HepG2 (cell line): Measurements from ENCODE around the gene METTL4. TPM values are rescaled to one million over a fixed set of nuclear protein-coding genes. Genes with fewer than 3 reads are reported as not detected.

Source experiments
- ELF1 ChIP-seq: sonication (generic); formaldehyde crosslinking; IDR thresholded peaks from 2 replicates; pipeline ENCODE4 v1.4.0; 2020; ENCODE audit warnings: missing genetic modification reagents
- KDM5A ChIP-seq: fragments of 200-600 bp; sonication (generic); IDR thresholded peaks from 2 replicates; pipeline ENCODE4 v1.7.0; 2018; ENCODE audit warnings: antibody characterized with exemption, mild to moderate bottlenecking, low read length, borderline replicate concordance
- MTA1 ChIP-seq: sonication (generic); formaldehyde crosslinking; IDR thresholded peaks from 2 replicates; pipeline ENCODE4 v1.4.0; 2020; ENCODE audit warnings: missing genetic modification reagents, mild to moderate bottlenecking, borderline replicate concordance
- MTERF4 ChIP-seq: sonication (generic); formaldehyde crosslinking; IDR thresholded peaks from 2 replicates; pipeline ENCODE4 v1.8.0; 2023; ENCODE audit warnings: mild to moderate bottlenecking, missing genetic modification reagents
- NFRKB ChIP-seq: fragments of 450-650 bp; IDR thresholded peaks from 2 replicates; pipeline ENCODE4 v1.6.1; 2017
- NR2F6 ChIP-seq, 2 experiments: IDR thresholded peaks; 2 replicates each; pipeline ENCODE4 v1.6.1; 2016; ENCODE audit warnings: antibody characterized with exemption in 1 of 2, mild to moderate bottlenecking in 1 of 2
- SMARCC2 ChIP-seq: fragments of 450-650 bp; IDR thresholded peaks from 2 replicates; pipeline ENCODE4 v1.6.1; 2017; ENCODE audit warnings: antibody characterized with exemption, mild to moderate bottlenecking
- SMARCE1 ChIP-seq: fragments of 450-650 bp; IDR thresholded peaks from 2 replicates; pipeline ENCODE4 v1.6.1; 2017; ENCODE audit warnings: borderline replicate concordance
- SNAPC5 ChIP-seq: sonication (generic); formaldehyde crosslinking; IDR thresholded peaks from 2 replicates; pipeline ENCODE4 v1.8.1; 2023; ENCODE audit warnings: mild to moderate bottlenecking, missing genetic modification reagents, borderline replicate concordance
- SNRNP70 ChIP-seq: fragments of 200-400 bp; formaldehyde crosslinking; IDR thresholded peaks from 2 replicates; pipeline ENCODE4 v1.6.1; 2017; ENCODE audit warnings: mild to moderate bottlenecking, low read depth, low read length, moderate library complexity
- ZBTB34 ChIP-seq: sonication (generic); formaldehyde crosslinking; IDR thresholded peaks from 2 replicates; pipeline ENCODE4 v1.8.0; 2022; ENCODE audit warnings: mild to moderate bottlenecking, missing genetic modification reagents
- ZBTB38 ChIP-seq: sonication (generic); formaldehyde crosslinking; IDR thresholded peaks from 2 replicates; pipeline ENCODE4 v1.5.1; 2020; ENCODE audit warnings: mild to moderate bottlenecking, missing genetic modification reagents
- ZNF446 ChIP-seq: sonication (generic); formaldehyde crosslinking; IDR thresholded peaks from 2 replicates; pipeline ENCODE4 v1.5.0; 2020; ENCODE audit warnings: mild to moderate bottlenecking, missing genetic modification reagents
- ZNF547 ChIP-seq: sonication (generic); formaldehyde crosslinking; IDR thresholded peaks from 2 replicates; pipeline ENCODE4 v1.5.1; 2020; ENCODE audit warnings: mild to moderate bottlenecking, missing genetic modification reagents
- ZNF574 ChIP-seq: sonication (generic); formaldehyde crosslinking; IDR thresholded peaks from 2 replicates; pipeline ENCODE4 v1.4.0; 2020; ENCODE audit warnings: missing genetic modification reagents
- ZNF841 ChIP-seq: sonication (generic); formaldehyde crosslinking; IDR thresholded peaks from 2 replicates; pipeline ENCODE4 v1.8.1; 2023; ENCODE audit warnings: missing genetic modification reagents, borderline replicate concordance
- ZNF883 ChIP-seq: sonication (generic); formaldehyde crosslinking; IDR thresholded peaks from 2 replicates; pipeline ENCODE4 v1.5.1; 2020; ENCODE audit warnings: mild to moderate bottlenecking, missing genetic modification reagents; ENCODE audit errors: not compliant biosample characterization
- polyA plus RNA-seq, 8 experiments: library from polyadenylated mRNA; depleted of rRNA in 3 of 8; stranded (reverse) in 7 of 8; unstranded in 1 of 8; fragments of >200 nt; fragmentation: Illumina TruSeq in 4 of 8; extraction: Trizol in 4 of 8; gene quantifications; 2 replicates each; pipeline versions ENCODE4 v1.2.1 to v1.2.3, GENCODE V29; 2011 to 2016; ENCODE audit warnings: low read depth in 4 of 8, missing spikeins in 1 of 8, mixed read lengths in 1 of 8; ENCODE audit not compliant: insufficient read depth in 1 of 8
- total RNA-seq, 5 experiments: library from RNA; depleted of rRNA; stranded (reverse); fragments of >200 nt; fragmentation: Illumina TruSeq; extraction: Trizol; gene quantifications; 2 replicates each; pipeline ENCODE4 v1.2.3, GENCODE V29; 2016; ENCODE audit warnings: low read depth in 1 of 5
- TF ChIP-seq, protein P1 (sequence below): sonication (generic); formaldehyde crosslinking; conservative IDR thresholded peaks from 2 replicates; pipeline ENCODE4 v1.8.0; 2022; ENCODE audit warnings: low read depth, missing genetic modification reagents
- TF ChIP-seq, protein P2 (sequence below): sonication (generic); formaldehyde crosslinking; IDR thresholded peaks from 2 replicates; pipeline ENCODE4 v1.4.0; 2020; ENCODE audit warnings: missing genetic modification reagents, borderline replicate concordance

METTL4 gene
- total and polyA plus RNA-seq, 2 of the 13 experiments (the other 11 are each of a cell fraction or from before 2014, with no cell fraction given) = 6.8 to 8.1 TPM

DNA sequence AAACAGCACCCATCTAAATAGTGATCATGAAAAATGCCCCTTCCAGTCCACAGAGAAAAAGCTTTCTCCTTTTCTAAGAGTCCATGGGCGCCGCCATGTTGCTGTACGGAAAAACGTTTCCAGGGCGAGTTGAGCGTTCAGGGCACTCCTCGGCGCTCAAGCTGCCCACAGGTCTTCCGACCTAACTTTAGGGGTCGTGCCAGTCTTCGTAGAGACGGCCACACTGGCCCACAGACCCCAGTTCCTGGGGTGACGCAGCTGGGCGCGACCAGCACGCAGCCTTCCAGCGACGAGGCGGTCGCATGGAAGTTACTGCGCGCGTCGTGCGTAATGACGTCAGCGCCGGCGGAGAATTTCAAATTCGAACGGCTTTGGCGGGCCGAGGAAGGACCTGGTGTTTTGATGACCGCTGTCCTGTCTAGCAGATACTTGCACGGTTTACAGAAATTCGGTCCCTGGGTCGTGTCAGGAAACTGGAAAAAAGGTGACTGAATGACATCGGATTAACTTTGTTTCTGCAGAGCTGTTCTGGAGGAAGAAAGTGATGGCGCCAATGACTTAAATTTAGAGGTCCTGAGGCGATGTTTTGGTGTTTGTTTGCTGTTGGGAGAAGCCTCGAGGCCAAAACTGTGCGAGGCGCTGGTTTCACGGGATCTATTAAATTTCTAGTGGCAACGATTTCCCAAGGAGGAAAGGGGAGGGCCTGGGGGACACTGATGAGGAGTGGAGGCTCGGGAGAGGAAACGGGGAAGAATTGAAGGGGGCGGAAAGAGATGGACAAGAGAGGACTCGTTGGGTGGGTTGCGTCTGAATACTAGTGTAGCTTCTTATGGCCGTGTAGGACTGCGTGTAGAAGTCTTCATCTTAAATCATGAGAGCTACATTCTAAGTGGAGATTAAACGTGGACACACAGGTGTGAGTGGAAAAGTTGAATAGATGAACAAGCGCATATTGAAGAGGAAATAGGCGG, at the start of gene METTL4, which contains the start of gene NDC80 (continued):
- TF ChIP-seq SMARCC2 (no peak), SNAPC5 (CRISPR knock-in tag) (peak; percentile 93; the same call in 1 of the 2 replicates), ZNF446 (CRISPR knock-in tag) (no peak; the same call in none of the 2 replicates), MTERF4 (CRISPR knock-in tag) (peak; percentile 66; the same call in 1 of the 2 replicates), ZBTB38 (0 out of 2 replicates have a peak, but pooled peaks have one; percentile 48), NFRKB (no peak), ZNF574 (CRISPR knock-in tag) (peak; percentile 94), ZBTB34 (peak; percentile 78; the same call in 1 of the 2 replicates), MTA1 (CRISPR knock-in tag) (no peak), ZNF883 (CRISPR knock-in tag) (peak; percentile 70), SMARCE1 (no peak), NR2F6 (IDR thresholded peaks at IDR 0.05) (no peak), NR2F6 (CRISPR knock-in tag; IDR thresholded peaks at IDR 0.05) (no peak), KDM5A (peak; percentile 92), ELF1 (CRISPR knock-in tag) (peak; percentile 90), ZNF841 (CRISPR knock-in tag) (0 out of 2 replicates have a peak, but pooled peaks have one; percentile 71), SNRNP70 (no peak), ZNF547 (CRISPR knock-in tag) (0 out of 2 replicates have a peak, but pooled peaks have one; percentile 54)
- TF ChIP-seq, protein P1, sequence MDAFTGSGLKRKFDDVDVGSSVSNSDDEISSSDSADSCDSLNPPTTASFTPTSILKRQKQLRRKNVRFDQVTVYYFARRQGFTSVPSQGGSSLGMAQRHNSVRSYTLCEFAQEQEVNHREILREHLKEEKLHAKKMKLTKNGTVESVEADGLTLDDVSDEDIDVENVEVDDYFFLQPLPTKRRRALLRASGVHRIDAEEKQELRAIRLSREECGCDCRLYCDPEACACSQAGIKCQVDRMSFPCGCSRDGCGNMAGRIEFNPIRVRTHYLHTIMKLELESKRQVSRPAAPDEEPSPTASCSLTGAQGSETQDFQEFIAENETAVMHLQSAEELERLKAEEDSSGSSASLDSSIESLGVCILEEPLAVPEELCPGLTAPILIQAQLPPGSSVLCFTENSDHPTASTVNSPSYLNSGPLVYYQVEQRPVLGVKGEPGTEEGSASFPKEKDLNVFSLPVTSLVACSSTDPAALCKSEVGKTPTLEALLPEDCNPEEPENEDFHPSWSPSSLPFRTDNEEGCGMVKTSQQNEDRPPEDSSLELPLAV (CRISPR knock-in tag) = peak; percentile 94; the same call in 1 of the 2 replicates
- TF ChIP-seq, protein P2, sequence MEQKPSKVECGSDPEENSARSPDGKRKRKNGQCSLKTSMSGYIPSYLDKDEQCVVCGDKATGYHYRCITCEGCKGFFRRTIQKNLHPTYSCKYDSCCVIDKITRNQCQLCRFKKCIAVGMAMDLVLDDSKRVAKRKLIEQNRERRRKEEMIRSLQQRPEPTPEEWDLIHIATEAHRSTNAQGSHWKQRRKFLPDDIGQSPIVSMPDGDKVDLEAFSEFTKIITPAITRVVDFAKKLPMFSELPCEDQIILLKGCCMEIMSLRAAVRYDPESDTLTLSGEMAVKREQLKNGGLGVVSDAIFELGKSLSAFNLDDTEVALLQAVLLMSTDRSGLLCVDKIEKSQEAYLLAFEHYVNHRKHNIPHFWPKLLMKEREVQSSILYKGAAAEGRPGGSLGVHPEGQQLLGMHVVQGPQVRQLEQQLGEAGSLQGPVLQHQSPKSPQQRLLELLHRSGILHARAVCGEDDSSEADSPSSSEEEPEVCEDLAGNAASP (CRISPR knock-in tag) = no peak; the same call in none of the 2 replicates
